Retina (tissue), 1 donor: ENCODE measurements around the gene SRP68.

Source experiments
- DNase-seq: peaks from one replicate; pipeline ENCODE4 v3.0.0-alpha.2; 2016

SRP68 gene

GRCh38 chr17:76072148-76072858 lies at the start of gene SRP68:
Gene SRP68 (minus strand): TSS chr17:76072517. CDS start chr17:76072491, 26 bp downstream.
- DNase-seq, result peak; percentile 94

- DNase-seq, result peak; percentile 52
These were observed 49.7 kb upstream of the SRP68 start for GRCh38 chr17:76121932-76122430.

GRCh38 chr17:76120658-76121008 lies 48.3 kb upstream of the SRP68 start:
- DNase-seq, result no peak

- DNase-seq, result no peak
These were observed 47.4 kb upstream of the SRP68 start for GRCh38 chr17:76119409-76120371.

GRCh38 chr17:76115138-76115754 lies 42.9 kb upstream of the SRP68 start:
- DNase-seq, result no peak

GRCh38 chr17:76111956-76112355 lies 39.6 kb upstream of the SRP68 start:
- DNase-seq, result no peak

- no peak for DNase-seq
These were observed 35.2 kb upstream of the SRP68 start for GRCh38 chr17:76107509-76107908.

- DNase-seq, result no peak
These were observed 34.4 kb upstream of the SRP68 start for GRCh38 chr17:76106703-76107102.

GRCh38 chr17:76104896-76105231 lies 32.5 kb upstream of the SRP68 start:
- DNase-seq, result no peak

GRCh38 chr17:76104140-76104895 lies 32.0 kb upstream of the SRP68 start:
- DNase-seq, result no peak

- peak; percentile 95 for DNase-seq
These were observed 31.2 kb upstream of the SRP68 start, which contains the start of gene EXOC7 for GRCh38 chr17:76103274-76104139. Gene EXOC7 (minus strand): TSS chr17:76103787. CDS start chr17:76103692, 95 bp downstream.

GRCh38 chr17:76102944-76103273 lies 30.6 kb upstream of the SRP68 start:
- DNase-seq, result no peak

GRCh38 chr17:76097716-76098295 lies 25.5 kb upstream of the SRP68 start:
- no peak for DNase-seq

- no peak for DNase-seq
These were observed 23.6 kb upstream of the SRP68 start for GRCh38 chr17:76095943-76096342.

GRCh38 chr17:76094046-76094445 lies 21.7 kb upstream of the SRP68 start:
- DNase-seq, result no peak

GRCh38 chr17:76092526-76093413 lies 20.5 kb upstream of the SRP68 start:
- DNase-seq, result no peak

- no peak for DNase-seq
These were observed 19.4 kb upstream of the SRP68 start for GRCh38 chr17:76091526-76092286.

GRCh38 chr17:76090517-76091129 lies 18.3 kb upstream of the SRP68 start:
- no peak for DNase-seq
